Measurements from ENCODE around the gene RXRA. TPM values are rescaled to one million over a fixed set of nuclear protein-coding genes. Genes with fewer than 3 reads are reported as not detected.

RXRA gene
- total and polyA plus RNA-seq, 2 of the 13 experiments (the other 11 are each of a cell fraction or from before 2014, with no cell fraction given) = 18.9 to 29.2 TPM

DNA sequence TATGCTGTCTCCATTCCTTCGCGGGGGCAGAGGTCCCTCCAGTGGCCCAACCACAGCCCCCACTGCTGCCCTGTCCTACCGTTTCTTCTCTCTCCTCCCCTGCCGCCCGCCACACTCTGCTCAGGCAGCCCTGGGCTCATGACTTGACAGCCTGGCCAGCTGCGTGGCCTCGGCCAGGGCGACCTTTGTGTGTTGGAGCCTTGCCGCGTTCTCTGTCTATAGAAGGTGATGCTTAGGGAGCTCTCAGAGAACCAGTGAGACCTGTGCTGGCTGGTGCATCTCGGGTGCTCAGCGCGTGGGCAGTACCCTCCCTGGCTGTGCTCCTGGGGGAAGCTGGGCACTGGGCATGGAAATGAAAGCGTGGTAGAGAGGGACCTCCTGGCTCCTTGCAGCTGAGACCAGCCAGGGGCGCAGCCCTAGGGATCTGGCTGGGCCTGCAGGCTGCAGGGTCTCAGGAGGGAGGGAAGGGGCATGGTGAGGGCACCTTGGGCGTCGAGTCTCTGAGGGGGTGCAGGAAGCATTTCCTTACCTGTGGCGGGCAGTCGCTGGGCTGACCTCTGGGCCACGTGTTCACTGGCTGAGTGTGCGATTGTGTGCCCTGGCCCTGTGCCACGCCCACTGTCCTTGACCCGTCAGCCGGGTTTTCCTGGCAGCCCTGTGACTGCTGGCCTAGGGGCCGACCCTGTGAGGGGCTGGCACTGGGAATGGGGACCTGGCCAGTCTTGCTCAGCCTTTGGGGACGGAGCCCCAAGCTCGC lies 50.3 kb downstream of the RXRA start (continued):
- TF ChIP-seq, protein P1, sequence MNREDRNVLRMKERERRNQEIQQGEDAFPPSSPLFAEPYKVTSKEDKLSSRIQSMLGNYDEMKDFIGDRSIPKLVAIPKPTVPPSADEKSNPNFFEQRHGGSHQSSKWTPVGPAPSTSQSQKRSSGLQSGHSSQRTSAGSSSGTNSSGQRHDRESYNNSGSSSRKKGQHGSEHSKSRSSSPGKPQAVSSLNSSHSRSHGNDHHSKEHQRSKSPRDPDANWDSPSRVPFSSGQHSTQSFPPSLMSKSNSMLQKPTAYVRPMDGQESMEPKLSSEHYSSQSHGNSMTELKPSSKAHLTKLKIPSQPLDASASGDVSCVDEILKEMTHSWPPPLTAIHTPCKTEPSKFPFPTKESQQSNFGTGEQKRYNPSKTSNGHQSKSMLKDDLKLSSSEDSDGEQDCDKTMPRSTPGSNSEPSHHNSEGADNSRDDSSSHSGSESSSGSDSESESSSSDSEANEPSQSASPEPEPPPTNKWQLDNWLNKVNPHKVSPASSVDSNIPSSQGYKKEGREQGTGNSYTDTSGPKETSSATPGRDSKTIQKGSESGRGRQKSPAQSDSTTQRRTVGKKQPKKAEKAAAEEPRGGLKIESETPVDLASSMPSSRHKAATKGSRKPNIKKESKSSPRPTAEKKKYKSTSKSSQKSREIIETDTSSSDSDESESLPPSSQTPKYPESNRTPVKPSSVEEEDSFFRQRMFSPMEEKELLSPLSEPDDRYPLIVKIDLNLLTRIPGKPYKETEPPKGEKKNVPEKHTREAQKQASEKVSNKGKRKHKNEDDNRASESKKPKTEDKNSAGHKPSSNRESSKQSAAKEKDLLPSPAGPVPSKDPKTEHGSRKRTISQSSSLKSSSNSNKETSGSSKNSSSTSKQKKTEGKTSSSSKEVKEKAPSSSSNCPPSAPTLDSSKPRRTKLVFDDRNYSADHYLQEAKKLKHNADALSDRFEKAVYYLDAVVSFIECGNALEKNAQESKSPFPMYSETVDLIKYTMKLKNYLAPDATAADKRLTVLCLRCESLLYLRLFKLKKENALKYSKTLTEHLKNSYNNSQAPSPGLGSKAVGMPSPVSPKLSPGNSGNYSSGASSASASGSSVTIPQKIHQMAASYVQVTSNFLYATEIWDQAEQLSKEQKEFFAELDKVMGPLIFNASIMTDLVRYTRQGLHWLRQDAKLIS (CRISPR knock-in tag; IDR thresholded peaks at IDR 0.05) = no peak
- TF ChIP-seq ZNF296 (CRISPR knock-in tag; conservative IDR thresholded peaks at IDR 0.05) (no peak; the same call in 1 of the 2 replicates), ZNF816 (CRISPR knock-in tag; IDR thresholded peaks at IDR 0.05; ENCODE audit: borderline replicate concordance) (no peak), TIGD3 (CRISPR knock-in tag; IDR thresholded peaks at IDR 0.05; ENCODE audit: borderline replicate concordance) (no peak), CC2D1A (CRISPR knock-in tag; IDR thresholded peaks at IDR 0.05) (0 out of 2 replicates have a peak, but pooled peaks have one; percentile 44), ZNF792 (CRISPR knock-in tag; IDR thresholded peaks at IDR 0.05) (no peak; the same call in 1 of the 2 replicates), NCOR1 (IDR thresholded peaks at IDR 0.05; ENCODE audit: borderline replicate concordance, low read length) (no peak), ZFP82 (CRISPR knock-in tag; IDR thresholded peaks at IDR 0.05; ENCODE audit: borderline replicate concordance) (no peak), ATF3 (CRISPR knock-in tag; IDR thresholded peaks at IDR 0.05) (no peak), MEF2D (CRISPR knock-in tag; IDR thresholded peaks at IDR 0.05) (no peak), ARNTL (CRISPR knock-in tag; IDR thresholded peaks at IDR 0.05) (no peak), HOXA7 (CRISPR knock-in tag; IDR thresholded peaks at IDR 0.05) (no peak), HOXA9 (CRISPR knock-in tag; IDR thresholded peaks at IDR 0.05; ENCODE audit: borderline replicate concordance) (no peak), NR3C1 (CRISPR knock-in tag; IDR thresholded peaks at IDR 0.05) (no peak), ZNF251 (CRISPR knock-in tag; IDR thresholded peaks at IDR 0.05) (no peak), SP5 (CRISPR knock-in tag; IDR thresholded peaks at IDR 0.05; ENCODE audit: borderline replicate concordance, low read depth) (peak; percentile 80), HDAC1 (CRISPR knock-in tag; IDR thresholded peaks at IDR 0.05) (peak; percentile 54; the same call in 1 of the 2 replicates), ZNF331 (CRISPR knock-in tag; IDR thresholded peaks at IDR 0.05) (no peak), BHLHE40 (IDR thresholded peaks at IDR 0.05; ENCODE audit: low read length) (no peak), ZFY (CRISPR knock-in tag; IDR thresholded peaks at IDR 0.05) (peak; percentile 22; the same call in 1 of the 2 replicates), ZNF7 (CRISPR knock-in tag; IDR thresholded peaks at IDR 0.05) (no peak)
- TF ChIP-seq, protein P2, sequence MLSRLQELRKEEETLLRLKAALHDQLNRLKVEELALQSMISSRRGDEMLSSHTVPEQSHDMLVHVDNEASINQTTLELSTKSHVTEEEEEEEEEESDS (CRISPR knock-in tag; IDR thresholded peaks at IDR 0.05; ENCODE audit: borderline replicate concordance) = no peak
